DMS79 treated with DMSO at 0.1 percent for 48 hours (cell line): ENCODE results near the gene SEMA3E.
"Not testable (repeated sequence)": the region's sequence is repeated elsewhere in the genome, so short reads cannot be mapped to it uniquely, and the experiment has no call there.

Source experiments
- DNase-seq: peaks from one replicate; lab custom pipeline; 2025; lab: John Stamatoyannopoulos, UW

SEMA3E gene

DNA sequence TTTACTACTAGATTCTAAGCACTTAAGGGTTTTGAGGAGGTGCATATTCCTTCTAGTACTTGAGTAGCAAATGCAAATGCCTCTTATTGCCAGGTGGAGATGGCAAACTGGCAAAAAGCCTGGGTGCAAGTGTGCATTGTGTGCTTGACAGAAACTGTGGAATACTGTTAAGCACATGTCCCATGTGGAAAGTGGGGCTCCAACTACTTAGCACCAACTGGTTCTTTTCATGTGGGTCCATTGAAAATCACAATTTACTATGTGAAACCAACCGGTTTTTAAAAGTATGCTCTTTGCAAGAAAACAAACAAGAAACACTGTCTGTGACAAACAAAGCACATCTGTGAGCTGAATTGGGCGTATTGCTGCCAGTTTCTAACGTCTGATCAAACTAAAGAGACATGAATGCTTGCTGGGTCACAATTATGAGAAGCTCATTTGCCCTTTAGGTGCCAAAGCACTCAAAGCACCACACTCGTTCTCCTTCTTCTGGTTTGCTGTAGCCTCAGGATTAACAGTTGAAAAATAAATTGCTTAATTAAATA, 197.4 kb downstream of the SEMA3E start:
- peak; percentile 97 for DNase-seq

DNA sequence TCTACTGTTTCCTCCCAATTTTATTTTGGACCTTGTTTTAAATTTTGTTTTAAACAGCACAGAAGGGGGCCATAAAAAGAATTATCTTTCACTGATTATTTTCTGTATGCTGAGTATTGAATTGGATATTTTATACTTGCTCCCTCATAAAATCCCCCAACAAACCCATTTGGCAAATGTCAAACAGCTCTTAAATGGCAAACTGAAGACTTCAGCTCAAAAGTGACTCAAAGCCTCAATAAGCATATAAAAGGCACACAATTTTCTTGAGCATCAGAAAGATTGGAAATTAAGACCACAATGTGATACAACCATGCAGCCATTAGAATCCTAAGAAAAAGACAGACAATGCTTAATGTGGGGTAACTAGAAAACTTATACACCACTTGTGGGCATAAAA, 199.2 kb downstream of the SEMA3E start:
- DNase-seq: no peak

DNA sequence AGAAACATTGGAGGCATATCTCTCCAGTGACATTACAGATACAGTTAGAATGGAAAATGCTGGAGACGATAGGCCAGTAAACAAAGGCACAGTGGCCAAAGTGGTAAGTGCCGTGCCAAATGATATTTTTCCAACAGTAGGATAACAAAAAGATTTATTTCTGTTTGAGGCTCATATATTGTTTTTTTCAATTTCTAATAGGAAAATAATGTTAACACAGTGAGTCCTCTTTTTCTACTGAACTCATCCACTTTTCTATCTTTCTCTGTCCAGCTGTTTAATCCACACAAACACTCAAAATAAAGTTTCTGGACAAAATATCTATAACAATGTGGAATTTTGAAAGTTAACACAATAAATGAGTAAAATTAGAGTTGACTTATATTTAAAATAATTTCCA, 201.3 kb downstream of the SEMA3E start:
- DNase-seq: no peak

DNA sequence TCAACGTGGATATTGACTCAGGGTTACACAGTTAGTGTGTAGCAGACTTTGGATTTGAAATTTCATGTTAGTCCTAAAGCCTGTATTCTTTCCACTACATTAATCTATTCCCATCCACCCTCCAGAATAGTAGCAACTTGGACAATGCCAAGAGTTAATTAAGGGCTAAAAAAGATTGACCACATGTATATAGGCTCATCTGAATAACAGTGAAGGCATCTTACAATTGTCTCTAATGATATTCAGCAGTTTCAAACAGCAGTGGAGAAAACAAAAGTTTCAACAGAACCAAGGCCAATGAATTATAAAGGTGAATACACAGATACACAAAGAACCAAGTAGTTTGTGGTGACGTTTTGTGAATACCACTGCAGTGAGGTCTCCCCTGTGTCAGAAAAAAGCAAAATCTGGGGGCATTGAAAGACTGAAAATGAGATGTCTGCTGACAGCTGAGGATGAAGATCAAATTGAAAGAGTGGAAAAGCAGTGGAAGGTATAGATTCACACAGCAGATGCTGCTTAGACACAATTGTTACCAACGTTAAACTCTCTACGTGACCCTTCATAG, 202.8 kb downstream of the SEMA3E start:
- DNase-seq: no peak

DNA sequence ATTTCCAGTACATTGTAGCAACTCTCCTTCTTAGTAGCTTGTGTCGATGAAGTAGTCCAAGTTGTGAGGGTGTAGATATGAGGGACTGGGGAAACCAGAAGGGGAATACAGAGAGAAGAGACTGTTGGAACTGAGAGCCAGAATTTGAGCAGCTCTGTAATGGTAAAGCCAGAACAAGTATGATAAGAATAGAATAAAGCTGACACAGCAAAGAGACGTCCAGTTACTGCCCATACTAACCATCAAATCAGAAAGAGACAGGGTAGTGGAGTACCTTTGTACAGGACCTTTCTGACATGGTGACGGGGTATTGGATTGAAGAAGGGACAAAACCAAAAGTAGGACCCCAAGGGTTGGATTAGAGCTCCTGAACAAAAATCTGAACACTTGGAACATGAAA, 206.0 kb downstream of the SEMA3E start:
- DNase-seq: no peak

DNA sequence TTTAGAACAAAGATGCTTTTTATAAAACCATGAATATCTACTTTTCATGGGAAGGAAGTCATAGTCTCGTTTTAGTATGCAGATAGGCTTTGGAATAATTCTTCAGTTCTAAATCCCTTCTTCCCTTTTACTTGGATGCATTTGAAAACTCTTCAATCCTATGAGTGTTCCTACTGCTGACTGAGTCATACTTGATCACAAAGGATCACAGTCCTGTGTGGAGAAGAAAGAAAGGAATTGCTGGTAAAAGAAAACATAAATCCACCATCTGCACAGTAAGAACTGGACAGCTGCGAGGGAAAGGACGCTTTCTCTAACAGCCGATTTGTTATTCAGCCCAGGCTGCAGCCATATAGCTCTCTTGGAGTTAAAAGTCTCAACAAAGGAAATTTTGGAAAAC, 209.9 kb downstream of the SEMA3E start:
- DNase-seq: no peak

DNA sequence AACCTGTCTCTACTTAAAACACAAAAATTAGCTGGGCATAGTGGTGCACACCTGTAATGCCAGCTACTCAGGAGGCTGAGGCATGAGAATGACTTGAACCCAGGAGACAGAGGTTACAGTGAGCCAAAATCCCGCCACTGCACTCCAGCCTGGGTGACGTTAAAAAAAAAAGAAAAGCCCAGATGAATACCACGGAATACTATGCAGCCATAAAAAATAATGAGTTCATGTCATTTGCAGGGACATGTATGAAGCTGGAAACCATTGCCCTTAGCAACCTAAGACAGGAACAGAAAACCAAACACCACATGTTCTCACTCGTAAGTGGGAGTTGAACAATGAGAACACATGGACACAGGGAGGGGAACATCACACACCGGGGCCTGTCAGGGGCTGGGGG, 218.7 kb downstream of the SEMA3E start:
- not testable (repeated sequence) for DNase-seq

DNA sequence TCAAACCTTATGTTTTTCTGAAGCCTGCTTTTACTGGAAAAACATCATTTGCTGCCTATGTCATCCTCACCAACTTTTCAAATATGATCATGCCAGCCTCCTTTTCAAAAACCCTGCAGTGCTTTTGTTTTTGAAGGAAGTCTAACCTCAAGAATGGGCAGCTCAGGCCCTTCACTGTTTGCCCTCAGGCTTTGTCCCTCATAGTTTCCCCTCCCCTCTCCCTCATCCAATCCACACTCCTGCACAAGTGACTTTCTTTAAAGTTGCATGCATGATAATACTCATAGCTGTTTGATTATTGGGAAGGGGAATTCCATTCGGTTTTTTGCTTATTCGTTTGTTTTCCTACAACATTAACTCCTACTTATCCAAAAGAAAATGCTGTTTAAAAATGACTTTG, 219.4 kb downstream of the SEMA3E start:
- no peak for DNase-seq

DNA sequence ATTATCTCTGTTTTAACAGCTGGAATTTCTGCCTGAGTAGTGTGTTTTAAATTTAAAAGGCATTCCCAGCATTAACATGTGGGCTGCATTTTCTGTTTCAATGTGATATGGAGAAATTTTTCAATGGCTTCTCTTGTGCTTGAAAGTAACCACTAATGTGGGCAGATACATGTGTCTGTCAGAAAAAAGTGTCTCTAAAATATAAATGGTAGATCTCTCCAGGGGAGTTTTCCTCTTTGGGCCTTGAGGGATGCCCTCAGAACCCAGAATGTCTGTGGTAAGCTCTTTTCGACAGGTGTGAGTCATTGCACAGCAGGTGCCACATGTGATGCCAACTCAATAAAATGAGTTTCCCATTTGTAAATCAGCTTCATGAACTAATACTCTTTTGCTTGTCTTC, 221.1 kb downstream of the SEMA3E start:
- peak; percentile 66 for DNase-seq

DNA sequence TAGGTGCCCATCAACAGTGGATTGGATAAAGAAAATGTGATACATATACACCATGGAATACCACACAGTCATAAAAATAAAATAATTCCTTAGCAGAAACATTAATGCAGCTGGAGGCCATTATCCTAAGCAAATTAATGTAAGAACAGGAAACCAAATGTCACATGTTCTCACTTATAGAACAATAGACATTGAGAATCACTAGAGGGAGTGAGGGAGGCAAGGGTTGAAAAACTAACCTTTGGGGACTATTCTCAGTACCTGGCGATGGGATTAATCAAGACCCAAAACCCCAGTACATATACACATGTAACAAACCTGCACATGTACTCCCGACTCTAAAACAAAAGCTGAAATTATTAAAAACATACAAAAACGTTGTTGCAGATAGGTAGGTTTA, 222.6 kb downstream of the SEMA3E start:
- DNase-seq: no peak

DNA sequence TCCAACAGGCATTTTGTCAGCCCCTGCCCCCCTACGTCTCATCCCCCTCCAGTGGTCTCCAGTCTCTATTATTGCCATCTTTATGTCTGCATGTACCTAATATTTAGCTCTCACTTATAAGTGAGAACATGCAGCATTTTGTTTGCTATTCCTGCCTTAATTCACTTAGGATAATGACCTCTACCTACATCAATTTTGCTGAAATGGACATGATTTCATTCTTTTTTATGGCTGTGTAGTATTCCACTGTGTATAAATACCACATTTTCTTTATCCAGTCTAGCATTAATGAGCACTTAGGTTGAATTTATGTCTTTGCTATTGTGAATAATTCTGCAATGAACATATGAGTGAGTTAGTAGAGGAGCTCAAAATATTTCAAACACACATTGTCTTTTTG, 229.9 kb downstream of the SEMA3E start:
- DNase-seq: no peak

DNA sequence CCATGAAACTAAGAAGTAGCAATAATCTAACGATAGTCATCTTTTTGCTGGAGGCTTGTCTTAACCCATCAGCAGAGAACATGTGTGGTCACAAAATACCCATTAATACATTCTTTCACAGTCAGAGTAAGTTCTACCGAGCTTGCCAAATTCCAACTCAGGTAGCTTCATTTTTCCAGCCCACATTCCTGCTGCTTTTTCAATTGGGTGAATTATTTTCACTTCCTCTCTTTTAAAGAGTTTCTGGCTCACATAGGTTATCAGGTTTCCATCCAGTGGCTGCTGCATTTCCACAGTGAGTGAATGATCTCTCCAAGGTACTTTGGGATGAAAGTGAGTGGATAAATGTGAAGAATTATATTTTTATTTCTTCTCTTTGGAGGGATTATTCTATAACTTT, 233.1 kb downstream of the SEMA3E start:
- peak; percentile 4 for DNase-seq

DNA sequence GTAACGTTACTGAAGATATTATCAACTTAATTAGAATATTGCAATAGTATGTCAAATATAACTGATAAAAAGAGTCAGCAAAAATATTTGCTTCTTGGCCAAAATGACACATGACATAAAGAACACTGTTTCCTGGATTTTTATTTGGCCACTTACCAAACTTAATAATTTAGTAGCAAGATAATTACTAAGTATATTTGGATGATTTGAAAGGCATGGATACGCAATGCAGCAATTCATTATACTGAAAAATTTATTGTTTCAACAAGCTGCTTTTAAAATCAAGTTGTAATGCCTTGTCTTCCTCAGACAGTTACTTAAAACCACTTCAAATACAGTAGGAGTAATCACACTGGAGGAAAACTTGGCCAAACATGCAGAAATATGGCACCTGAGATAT, 234.0 kb downstream of the SEMA3E start:
- DNase-seq: no peak

DNA sequence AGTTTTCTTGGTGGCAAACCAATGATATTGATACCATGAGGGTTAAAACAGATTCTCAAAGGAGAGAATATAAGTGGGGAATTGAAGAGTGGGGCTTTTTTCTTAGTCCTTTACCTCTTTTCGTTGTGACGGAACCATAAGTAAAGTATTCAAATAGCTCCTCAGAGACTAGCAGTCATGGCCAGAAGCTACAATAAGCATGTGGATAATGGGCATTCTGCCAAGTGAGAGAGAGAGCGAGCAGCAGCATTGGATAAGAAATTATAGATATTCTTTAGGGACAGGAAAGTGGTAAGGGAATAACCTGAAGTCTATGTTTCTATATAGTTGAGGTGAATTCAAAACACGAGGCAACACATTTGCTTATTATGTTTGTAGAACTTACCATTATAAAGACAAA, 235.1 kb downstream of the SEMA3E start:
- DNase-seq: peak; percentile 65

DNA sequence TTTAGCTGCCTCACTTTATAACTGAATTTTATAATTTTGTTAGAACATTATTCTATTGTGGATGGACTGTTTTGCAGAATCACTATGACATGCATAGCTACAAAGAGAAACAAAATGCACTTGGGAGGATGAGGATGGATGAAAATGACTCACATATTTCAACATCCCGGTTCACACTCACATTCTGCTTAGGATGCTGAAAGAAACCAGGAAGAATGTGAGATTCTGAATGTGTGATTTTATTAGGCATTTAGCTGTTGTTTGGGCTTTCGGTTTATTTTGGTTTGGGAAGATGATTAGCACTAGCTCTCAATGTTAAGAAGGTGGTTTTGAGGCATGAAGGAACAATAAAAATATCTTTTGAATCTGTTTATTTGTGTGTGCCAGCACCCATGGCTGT, 235.5 kb downstream of the SEMA3E start:
- DNase-seq: peak; percentile 56

DNA sequence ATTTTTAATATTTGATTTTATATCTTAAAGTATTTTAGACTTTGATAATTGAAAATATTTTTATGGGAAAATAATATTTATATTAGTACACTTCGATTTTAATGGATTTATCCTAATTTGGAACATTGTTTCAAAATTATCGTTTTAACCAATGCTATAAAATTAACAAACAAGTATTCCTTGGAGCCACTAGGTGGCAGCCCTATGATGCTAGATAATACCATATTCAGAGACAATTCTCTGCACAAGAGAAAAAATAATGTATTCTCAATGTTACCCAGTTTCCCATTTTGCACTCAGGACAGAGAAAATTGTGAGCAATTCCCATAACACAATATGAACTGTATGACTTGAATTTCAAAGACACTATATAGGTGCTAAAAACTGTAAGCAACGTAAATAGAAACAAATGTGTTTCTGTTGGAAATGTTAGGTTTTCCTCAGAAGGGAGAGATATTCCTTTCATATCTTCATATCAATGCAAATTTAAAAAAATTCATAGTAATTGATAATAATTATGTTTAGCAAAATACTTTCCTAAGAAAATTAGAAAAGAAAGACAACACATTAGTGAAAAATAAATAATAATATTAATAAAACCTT, 237.8 kb downstream of the SEMA3E start:
- peak; percentile 42 for DNase-seq

DNA sequence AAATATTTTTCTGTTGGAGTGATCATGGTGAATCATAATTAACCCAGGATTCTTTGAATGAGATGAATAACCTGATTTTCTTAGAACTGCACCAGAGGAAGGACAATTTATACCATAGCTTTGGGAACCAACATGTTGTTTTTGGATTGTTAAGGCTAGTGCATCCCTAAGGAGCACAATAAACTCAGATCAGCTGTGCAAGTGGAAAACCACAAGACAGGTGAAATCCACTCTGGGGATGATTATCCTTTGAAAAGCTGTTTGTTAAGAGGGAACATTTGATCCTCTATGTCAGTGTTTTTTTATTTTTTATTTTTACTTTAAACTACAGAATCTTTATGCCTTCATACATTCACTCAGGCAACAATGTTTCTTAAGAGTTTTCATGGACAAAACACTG, 254.2 kb downstream of the SEMA3E start:
- peak; percentile 60 for DNase-seq

DNA sequence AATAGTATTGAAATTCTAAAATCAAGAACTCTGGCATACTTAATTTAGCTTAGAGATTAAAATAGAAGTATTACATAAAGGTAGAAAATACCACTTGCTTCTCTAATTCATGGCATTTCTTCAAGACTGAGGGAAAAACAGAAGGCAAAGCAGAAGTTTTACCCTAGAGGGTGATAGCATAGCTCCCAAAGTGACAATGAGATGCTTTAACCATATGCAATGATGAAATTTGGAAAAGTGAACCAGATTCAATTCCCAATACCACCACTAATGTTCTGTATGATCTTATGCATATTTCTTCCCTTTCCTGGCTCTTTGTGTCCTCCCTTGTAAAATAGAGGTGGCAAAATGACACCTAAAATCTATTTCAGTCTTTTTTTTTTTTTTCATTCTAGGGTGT, 260.5 kb downstream of the SEMA3E start:
- no peak for DNase-seq

DNA sequence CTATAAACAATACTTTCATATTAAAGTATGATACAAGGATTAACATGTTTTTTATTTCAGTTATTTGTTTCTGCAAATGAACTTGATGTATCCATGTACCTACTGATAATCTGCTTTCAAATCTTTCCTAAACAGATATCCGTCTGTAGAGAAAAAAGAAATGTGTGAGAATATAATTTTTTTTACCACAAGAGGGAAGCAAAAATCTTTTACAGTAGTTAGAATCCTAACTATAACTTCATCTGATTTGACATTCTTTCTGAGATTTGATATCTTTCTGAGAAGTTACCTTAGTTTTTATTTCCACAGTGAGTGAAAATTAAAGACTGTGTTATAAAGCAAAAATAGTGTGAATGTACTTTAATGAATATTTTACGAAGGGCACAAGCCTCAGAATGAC, 282.3 kb downstream of the SEMA3E start:
- DNase-seq: no peak

DNA sequence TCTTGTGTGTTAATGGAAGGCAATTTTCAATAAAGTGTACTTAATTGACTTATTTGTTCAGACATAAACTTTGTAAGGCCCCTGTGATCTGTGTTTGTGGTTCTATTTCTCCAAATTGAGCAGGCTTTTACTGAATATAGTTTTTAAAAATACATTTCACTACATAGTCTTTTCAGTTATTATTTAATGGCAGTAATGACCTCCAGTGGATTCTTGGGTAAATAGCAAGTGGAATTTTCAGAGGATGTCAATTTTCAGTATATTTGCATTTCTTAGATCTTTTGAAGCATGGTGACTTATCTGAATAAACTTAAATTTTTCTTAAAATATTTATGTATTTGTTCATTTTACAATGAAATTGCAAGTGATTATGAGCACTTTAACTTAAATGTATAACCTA, 283.2 kb downstream of the SEMA3E start:
- peak; percentile 22 for DNase-seq

DNA sequence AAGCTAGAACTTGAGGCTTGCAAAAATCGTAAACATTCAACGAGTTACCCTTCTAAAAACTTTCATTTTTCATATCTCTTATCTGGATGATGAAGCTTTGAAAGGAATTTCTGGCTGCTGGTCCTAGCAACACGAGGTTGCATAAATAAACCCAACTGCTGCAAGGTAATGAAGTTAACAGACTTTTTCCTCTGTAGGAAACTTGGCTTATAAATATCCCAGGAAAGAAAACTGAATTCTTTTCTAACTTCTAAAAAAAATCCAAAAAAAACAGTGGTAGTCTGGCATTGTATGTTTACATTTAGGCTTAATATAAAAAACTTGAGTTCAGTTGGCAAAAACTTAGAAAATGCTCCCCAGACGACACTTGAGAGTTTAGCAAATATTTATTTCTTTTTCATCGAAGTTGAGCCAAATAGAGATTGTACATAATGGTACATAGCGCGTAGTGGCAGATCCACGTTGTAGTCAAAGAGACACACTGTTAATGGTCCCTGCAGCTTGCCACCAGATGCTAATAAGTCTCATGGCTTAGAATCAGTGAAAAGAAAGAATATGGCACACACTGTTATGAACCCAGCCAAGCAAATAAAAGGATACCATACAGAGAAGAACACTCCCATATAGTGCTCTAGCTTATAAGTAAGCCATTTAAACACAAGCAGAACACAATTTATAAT, 285.9 kb downstream of the SEMA3E start:
- no peak for DNase-seq

DNA sequence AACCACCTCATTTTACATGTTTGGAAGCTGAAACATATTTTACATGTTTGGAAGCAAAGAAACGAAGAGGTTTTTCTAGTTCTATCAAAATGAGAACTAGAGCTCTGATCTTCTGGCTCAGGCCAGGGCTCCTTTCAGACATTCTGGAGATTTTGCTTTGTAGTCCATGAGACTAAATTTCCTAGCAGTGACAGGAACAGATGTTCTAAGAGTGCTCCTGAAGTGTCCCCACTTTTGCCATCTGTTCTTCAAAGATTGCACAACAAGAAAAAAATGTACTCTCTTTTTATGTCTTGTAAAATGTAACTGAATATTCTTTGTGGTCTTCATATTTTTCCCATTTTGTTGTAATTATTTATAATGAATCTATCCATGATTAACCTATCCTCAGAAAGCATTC, 289.8 kb downstream of the SEMA3E start:
- DNase-seq: no peak

DNA sequence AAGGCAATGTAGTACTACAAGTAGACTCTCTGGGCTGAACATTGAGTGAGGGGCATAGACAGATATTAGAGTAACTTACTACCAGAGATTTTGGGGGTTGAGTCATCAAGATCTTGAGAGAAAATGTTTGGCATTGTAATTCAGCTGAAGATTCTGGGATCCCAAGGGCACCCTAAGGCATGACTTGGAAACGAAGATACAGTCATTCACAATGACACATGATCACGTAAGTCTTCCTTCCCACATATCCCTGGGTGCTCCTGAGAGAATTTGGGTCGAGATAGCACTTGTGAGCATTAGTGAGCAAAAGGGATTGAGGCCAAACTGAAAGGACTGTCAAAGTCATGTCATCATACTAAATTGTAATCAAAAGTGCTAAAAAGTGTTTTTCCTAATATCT, 293.8 kb downstream of the SEMA3E start:
- no peak for DNase-seq
